ENCODE measurements around the gene GIT2.
A peak's percentile ranks its signal among the peaks of the same experiment; 100 is the strongest.
"Not testable (repeated sequence)": the region's sequence is repeated elsewhere in the genome, so short reads cannot be mapped to it uniquely, and the experiment has no call there.

GIT2 gene, protein sequence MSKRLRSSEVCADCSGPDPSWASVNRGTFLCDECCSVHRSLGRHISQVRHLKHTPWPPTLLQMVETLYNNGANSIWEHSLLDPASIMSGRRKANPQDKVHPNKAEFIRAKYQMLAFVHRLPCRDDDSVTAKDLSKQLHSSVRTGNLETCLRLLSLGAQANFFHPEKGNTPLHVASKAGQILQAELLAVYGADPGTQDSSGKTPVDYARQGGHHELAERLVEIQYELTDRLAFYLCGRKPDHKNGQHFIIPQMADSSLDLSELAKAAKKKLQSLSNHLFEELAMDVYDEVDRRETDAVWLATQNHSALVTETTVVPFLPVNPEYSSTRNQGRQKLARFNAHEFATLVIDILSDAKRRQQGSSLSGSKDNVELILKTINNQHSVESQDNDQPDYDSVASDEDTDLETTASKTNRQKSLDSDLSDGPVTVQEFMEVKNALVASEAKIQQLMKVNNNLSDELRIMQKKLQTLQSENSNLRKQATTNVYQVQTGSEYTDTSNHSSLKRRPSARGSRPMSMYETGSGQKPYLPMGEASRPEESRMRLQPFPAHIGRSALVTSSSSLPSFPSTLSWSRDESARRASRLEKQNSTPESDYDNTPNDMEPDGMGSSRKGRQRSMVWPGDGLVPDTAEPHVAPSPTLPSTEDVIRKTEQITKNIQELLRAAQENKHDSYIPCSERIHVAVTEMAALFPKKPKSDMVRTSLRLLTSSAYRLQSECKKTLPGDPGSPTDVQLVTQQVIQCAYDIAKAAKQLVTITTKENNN

DNA sequence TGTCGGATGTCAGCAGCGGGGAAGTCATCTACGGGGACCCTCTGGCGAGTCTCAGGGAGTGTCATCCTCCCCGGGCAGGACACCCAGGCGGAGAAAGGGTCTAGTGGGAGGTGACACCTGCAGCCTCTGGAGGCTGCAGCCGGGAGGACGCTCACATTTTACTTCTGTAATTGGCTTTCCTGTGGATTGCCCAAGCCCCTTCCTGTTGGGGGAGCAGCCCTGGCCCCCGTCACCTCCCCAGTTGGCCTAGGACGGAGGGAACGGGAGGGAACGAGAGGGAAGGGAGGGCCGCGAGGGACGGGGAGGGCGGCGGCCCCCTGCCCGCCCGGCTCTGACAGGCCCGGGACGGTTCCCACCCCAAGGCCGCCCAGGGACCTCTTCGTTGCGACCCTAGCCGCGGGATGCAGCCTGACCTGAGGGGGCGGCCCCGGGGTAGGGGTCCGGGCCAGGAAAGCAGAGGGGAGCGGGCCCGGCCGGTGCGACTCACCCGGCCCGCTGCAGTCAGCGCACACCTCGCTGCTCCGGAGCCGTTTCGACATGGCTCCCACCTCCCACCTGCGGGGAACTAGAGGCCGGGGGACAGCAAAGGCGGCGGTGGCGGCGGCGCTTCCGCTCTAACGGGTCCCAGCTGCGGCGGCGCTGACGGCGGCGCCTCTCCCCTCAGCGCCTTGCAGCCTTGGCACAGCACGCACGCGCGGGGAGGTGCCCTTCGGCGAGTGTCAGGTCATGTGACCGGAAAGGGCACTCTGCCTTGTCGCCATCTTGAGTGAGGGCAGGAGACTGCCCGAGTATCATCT lies at the start of gene GIT2:
Gene GIT2 (minus strand): TSS at position 683 of the 797 bp plus-strand sequence. CDS start 144 bp downstream, at position 539.
- peak; percentile 95 for DNase-seq

GRCh38 chr12:110042264-110042663 lies 46.1 kb upstream of the GIT2 start:
- DNase-seq: no peak

- peak; percentile 46 for DNase-seq
These were observed 43.1 kb upstream of the GIT2 start for GRCh38 chr12:110039085-110039807.

DNA sequence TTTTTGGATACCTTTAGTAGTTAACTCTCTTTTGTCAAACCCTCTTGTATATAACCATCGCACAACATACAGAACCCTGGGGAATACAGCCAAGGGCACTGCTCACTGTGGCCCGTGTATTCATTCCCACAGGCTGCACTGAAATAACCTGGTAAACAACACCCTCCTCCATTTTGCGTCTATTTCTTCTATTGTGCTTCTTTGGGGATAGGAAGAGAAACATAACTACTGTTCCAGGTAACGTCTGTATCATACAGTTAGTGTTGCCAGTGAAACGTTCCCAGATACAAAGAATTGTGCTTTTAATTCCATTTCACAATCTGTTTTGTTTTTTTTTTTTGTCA lies 42.5 kb upstream of the GIT2 start:
- no peak for DNase-seq

DNA sequence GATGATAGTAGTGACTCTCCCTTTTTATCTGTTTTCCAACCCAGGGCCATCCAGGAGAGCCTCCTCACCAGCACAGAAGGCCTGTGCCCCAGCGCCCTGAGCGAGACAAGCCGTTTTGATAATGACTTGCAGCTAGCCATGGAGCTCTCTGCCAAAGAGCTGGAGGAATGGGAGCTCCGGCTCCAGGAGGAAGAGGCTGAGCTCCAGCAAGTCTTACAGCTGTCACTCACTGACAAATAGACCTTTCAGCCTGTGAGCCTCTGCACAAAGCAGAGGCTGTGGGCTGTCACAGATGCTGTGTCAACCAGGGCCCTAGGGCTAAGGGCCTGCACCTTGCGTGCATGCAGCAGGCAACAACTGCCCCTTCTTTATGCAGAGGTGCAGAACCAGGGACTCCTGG lies 41.1 kb upstream of the GIT2 start:
- no peak for DNase-seq

DNA sequence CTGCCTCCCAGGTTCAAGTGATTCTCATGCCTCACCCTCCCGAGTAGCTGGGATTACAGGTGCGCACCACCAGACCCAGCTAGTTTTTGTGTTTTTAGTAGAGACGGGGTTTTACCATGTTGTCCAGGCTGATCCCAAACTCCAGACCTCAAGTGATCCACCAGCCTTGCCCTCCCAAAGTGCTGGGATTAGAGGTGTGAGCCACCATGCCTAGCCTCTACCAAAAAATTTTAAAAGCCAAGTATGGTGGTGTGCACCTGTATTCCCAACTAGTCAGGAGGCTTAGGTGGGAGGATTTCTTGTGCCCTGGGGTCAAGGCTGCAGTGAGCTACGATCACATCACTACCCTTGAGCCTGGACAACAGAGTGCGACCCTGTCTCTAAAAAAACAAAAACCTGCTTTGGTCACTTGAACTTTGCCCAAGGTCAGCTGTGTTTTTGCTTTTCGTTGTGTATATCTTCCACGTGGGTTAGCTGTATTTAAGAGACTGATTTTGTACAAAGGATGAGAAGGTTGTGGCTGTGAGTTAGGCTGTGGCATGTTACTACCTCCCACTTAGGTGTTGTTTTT lies 39.5 kb upstream of the GIT2 start:
- DNase-seq: no peak

DNA sequence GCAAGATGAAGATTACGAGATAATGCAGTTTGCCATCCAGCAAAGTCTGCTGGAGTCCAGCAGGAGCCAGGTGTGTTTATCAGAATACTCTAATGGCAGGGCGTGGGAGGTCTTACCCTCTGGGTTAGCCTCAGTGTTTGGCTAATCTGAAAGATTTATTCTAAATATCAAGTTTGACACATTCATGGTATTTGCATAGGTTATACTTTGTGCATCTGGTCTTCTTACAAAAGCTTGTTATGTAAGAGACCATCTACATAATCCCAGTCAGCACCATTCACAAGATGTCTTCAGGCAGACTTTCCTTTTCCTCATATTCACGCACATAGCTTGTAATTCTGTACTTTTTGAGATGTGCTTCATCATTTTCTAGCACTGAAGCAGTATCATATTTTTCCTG lies 37.7 kb upstream of the GIT2 start:
- no peak for DNase-seq

DNA sequence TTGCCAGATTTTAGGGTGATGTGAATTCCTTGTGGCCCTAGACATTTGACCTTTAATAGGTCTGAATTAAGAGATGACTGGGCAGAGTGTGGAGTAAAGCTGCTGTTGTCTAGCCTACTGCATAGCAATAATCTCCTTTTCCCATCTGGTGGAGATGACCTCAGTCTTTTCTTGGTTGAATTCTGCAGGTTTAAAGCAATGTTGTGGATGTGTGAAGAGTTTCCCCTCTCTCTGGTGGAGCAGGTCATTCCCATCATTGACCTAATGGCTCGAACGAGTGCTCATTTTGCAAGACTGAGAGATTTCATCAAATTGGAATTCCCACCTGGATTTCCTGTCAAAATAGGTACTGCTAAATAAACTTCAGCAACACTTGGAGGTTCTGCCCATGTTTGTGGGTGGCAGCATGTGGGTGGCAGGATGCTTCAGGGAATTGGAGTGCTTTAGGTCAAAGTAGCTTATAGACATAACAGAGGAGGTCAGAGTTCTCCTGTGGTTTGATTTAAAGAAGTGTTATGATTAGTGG lies 33.2 kb upstream of the GIT2 start:
- DNase-seq: no peak

DNA sequence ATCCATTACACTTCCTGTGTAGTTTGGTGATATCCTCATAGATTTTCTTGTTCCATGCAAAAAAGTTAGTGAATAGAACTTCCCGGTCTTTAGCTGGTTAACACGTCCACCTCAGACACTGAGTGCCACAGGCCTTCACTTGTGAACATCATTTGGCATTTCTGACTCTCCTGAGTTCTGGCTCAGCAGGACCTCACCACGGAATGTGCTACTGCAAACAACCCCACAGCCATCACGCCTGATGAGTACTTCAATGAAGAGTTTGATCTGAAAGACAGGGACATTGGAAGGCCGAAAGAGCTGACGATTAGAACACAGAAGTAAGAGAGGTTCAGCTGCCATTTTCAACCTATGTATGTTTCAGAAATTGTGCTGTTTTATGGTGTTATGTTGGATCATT lies 32.2 kb upstream of the GIT2 start:
- no peak for DNase-seq

GRCh38 chr12:110024051-110024450 lies 27.9 kb upstream of the GIT2 start:
- no peak for DNase-seq

- no peak for DNase-seq
These were observed 27.2 kb upstream of the GIT2 start for GRCh38 chr12:110023059-110023980.

DNA sequence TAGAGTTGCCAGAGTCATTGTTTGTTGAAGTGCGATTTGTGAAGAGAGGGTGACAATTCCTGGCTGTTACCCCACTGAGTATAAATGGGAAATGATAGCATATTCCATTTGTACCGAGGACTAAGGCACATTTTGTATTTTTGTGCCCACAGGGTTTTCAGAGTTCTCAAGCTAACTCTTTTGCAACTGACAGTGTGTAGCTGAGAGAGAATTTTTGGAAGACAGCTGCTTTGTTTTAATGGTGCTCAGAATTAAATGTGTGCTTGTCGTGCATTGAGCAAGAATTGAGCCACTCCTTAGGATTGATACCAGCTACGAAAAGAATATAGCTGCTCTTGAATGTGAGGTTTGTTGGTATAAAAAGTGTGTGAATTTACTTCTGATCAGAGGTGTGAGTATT lies 24.8 kb upstream of the GIT2 start:
- DNase-seq: no peak

- peak; percentile 50 for DNase-seq
These were observed 19.0 kb upstream of the GIT2 start for GRCh38 chr12:110015132-110015531.

- DNase-seq: no peak
These were observed 16.5 kb upstream of the GIT2 start for GRCh38 chr12:110012659-110013058.

DNA sequence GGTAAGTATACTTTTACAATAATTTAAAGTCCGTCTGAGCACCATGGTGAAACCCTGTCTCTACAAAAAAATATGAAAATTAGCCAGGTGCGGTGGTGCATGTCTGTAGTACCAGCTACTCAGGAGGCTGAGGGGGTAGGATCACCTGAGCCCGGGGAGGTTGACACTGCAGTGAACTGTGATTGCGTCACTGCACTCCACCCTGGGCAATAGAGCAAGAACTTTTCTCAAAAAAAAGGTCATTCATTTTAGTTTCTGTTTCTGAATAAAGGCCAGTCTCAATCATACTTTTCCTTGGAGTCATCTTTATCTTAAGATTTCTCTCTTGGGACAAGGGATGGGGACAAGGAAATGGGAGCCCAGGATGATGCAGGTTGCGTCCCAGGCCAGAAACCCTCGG lies 16.0 kb upstream of the GIT2 start:
- no peak for DNase-seq

DNA sequence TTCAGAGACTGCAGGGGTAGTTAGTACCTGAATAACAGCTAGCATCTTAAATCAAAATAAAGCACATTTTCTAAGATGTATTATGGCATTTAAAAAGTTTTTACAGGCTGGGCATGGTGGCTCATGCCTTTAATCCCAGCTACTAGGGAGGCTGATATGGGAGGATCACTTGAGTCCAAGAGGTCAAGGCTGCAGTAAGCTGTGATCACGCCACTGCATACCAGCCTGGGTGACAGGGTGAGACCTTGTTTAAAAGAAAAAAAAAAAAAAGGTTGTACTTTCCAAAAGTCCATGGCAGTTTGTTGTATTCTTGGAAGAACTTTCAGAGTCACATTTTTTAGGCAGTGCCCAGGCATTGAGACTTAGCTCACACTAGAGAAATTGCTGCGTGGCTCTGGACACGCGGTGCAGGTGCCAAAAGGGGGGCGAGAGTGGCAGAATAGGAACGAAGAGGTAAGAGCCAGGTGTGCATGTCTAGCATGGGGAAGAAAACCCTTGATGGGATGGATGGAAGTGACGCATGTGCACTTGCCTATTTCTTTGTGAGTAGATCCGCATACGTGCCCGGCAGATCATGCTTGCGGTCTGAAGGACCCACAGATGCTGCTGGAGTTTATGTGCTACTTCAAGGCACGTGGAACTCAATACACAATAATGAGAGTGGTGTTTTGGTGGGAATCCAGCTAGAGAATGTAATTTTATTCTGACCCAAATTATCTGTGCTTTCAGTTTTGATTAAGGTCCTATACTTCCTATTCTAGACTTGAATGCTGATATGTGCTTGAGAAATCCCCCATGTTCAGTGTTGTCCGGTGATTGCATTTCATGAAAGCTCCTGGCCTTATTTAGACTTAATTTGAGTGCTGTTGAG lies 14.9 kb upstream of the GIT2 start:
- DNase-seq: no peak

- DNase-seq: not testable (repeated sequence)
These were observed 12.7 kb upstream of the GIT2 start for GRCh38 chr12:110008681-110009398.

DNA sequence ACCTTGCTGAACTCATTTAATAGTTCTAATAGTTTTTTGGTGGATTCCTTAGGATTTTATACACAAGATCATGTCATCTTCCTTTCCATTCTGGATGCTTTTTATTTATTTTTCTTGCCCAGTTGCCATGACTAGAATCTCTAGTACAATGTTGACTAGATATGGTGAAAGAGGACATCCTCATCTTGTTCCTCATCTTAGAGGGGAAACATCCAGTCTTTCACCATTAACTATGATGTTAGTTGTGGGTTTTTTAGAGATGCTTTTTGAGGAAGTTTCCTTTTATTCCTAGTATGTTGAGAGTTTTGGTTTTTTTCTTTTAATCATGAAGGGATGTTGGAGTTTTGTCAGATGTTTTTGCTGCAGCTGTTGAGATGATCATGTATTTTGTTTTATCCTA lies 11.7 kb upstream of the GIT2 start:
- DNase-seq: no peak

DNA sequence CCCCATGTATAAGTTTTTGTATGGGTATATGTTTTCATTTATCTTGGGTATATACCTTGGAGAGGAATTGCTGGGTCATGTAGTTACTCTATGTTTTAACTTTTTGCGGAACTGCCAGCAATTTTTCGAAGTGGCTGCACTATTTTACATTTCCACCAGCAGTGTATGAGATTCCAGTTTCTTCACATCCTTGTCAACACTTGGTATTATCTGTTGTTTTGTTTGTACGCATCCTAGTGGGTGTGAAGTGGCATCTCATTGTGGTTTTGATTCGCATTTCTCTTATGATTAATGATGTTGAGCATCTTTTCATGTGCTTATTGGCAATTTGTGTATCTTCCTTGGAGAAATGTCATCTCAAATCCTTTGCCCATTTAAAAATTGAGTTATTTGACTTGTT lies 9.9 kb upstream of the GIT2 start:
- no peak for DNase-seq
